ENCODE data around the gene COL19A1.

GRCh38 chr6:70234561-70235236 is 368.3 kb downstream of the COL19A1 start:
- TF ChIP-seq CTCF (IDR thresholded peaks at IDR 0.05; ENCODE audit: low read length) (no peak), EZH2 (optimal IDR thresholded peaks at IDR 0.05; ENCODE audit: low read depth, low read length) (no peak)

Measured in MM.1S (cell line).